GM21423 (cell line): Measurements from ENCODE around the gene CCDC74B.
"Not testable (repeated sequence)": the region's sequence is repeated elsewhere in the genome, so short reads cannot be mapped to it uniquely, and the experiment has no call there.

ENCODE experiments used
- ATAC-seq: cut with Tn5 transposase; IDR thresholded peaks from one replicate; pipeline ENCODE4 v1.9.1; 2021; ENCODE audit warnings: mild to moderate bottlenecking, moderate library complexity; ENCODE audit not compliant: unreplicated experiment

CCDC74B gene

DNA sequence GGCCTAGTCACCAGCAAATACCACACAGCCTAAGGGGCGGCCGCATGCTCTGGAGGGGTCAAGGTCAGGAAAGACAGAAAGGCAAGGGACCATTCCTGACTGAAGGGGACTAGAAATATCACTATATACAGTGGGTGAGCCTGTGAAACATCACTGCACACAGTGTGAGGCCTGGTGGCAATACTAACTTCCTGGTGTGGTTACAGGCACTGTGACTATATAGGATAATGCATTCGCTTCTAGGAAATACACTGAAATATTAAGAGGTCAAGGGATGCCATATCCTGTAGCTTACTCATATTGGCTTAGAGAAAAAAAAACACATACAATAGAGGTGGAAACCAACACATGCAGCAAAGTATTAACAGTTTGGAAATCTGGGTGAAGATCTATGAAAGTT lies 24.3 kb upstream of the CCDC74B start:
- not testable (repeated sequence) for ATAC-seq

DNA sequence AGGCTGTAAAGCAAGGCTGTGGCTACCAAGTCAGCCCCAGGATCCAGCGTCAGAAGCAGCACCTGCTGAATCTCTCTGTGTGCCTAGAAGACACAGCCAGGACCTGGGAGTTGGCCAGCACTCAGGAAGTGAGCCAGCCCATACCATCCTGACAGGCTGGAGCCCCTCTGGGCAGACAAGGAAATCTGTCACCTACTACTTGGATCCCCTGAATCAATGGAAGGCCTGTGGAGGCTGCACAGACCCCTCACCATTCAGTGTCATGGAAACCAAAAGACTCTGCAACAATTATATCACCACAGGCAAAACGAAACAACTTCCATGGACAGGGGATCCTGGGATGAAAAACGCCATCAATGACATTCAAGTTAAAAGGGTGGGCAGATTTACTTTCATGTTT lies 21.7 kb upstream of the CCDC74B start:
- not testable (repeated sequence) for ATAC-seq

DNA sequence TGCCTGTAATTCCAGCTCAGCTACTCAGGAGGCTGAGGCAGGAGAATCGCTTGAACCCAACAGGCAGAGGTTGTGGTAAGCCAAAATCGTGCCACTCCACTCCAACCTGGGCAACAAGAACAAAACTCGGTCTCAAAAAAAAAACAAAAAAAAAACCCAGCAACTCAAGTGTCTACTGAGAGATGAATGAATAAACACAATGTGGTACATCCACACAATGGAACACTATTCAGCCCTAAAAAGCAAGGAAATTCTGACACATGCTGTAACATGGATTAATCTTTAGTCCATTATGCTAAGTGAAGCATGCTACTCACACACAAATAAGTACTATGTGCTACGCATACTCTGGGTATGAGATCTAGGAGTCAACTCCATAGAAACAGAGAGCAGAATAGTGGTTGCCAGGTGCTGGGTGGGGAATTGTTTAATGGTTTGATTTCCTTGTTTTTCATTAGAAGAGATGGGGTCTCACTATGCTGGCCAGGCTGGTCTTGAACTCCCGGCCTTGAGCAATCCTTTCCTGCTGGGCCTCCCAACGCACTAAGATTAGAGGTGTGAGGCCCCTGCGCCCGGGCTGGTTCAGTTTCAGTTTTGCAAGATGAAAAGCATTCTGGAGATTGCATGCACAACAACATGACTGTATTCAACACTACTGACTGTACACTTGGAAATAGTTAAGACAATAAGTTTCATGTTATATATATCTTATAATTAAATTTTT lies 20.5 kb upstream of the CCDC74B start:
- no peak for ATAC-seq

DNA sequence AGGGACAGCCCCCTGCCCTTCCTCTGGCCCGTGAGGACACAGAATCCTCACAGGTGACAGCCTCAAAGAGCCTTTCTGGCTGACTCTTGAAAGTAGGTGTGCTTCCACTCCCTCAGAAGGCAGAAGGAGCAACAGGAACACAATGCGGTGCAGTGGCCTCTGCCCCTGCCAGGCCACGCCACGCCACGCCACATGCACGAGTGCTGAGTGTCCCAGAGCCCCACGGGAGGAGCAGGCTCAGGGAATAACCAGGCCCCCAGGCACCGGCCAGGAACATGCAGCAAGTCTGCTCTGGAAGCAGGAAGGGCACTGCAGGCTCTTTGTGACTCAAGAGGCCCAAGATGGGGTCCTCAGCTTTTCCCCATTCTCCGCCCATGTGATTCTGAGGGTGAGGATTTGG lies 18.1 kb upstream of the CCDC74B start:
- ATAC-seq = no peak

DNA sequence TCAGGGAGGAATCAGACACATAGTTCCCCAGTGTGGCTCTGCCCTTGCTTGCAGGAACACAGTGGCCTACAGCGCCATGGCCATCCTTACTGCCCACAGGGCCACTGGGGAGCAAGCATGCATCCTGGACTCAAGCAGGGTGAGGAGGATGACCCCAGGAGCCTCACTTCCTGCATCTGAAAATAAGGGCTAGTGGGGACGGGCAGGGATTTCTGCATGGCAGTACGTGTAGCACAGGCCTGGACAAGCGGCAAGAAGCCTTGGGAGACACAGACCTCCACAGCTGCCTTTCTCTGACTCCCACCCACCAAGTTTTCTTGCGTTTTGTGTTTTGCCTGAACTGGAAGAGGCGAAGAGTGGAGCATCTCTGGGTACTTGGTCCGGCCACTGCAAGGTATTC lies 17.6 kb upstream of the CCDC74B start:
- not testable (repeated sequence) for ATAC-seq

DNA sequence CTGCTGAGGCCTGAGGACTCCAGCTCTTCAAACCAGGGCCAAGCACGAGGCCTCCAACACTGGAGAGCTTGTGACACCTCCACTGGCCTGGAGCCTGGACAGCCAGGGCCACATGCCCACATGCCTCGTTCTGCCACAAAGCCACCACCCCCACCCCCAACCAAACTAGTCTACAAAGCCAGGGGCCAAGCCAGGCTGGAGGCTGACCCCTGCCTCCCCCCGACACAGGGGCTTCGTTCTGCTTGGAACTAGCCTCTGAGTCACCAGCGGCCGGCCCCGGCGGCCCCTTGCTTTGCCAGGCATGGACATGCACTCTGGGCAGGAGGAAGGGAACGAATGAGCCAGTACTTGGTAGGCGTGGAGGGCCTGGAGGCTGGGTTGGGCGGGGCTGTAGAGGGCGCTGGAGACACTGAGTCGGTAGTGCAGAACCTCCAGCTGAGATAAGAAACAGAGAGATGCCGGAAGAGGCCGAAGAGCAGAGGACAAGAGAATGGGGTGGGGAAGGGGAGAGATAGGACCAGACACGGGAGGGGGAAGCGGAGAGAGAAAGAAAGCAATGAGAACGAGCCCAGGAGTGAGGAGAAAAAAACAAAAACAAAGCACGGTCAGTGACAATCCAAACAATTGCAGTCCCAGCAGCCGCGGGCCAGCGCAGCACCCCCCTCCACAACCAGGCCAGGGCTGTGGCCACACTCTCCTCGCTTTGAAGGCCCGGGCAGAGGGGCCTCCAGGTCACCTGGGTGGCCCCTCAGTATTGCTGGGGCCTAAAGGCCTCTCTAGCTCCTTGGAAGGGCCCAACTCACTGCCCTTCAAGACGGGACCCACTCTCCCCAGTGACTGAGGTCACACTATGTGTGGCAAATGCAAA lies 16.2 kb upstream of the CCDC74B start:
- not testable (repeated sequence) for ATAC-seq

DNA sequence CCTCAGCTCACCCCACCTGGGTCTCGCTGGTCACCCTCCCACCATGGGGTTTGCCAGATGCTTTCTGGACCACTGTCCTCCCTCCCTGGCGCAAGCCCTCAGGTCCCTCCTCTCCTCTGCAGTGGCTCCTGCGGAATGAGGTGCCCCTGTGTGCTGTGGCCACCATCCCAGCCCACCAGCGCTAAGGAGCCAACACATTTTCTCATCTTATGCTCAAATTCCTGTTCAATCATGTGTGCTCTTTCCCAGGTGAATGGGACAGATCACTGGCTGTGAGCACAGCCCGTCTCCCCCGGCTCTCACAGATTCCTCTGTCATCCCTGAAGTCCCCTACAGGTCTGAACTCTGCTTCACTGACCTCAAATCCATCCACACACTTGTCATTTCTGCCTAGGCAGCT lies 15.2 kb upstream of the CCDC74B start:
- no peak for ATAC-seq

DNA sequence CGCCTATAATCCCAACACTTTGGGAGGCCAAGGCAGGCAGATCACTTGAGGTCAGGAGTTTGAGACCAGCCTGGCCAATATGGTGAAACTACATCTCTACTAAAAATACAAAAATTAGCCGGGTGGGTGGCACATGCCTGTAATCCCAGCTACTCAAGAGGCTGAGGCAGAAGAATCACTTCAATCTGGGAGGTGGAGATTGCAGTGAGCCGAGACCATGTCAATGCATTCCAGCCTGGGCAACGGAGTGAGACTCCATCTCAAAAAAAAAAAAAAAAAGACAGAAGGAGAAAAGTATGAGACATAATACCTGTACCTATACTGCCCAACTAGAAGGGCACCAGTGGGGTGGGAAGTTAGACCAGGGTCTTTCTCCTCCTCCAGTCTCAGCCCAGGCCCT lies 14.5 kb upstream of the CCDC74B start:
- not testable (repeated sequence) for ATAC-seq

DNA sequence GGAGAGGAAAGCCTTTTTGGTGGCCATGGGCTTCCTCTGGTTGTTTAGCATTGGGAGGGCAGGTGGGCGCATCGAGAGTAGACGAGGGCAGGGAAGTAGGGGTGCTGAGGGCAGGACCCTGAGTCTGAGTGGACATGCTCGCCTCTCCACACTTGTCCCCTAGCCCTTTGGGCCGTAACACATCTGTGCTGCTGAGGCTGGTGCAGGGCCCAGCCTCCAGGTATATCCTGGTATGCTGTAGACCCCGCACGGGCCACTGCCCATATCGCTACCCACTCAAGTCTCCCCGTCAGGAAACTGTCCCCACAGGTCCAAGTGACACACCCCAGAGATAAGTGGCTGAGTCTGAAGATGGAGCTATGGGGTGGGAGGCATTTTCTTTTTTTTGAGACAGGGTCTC lies 13.7 kb upstream of the CCDC74B start:
- no peak for ATAC-seq

DNA sequence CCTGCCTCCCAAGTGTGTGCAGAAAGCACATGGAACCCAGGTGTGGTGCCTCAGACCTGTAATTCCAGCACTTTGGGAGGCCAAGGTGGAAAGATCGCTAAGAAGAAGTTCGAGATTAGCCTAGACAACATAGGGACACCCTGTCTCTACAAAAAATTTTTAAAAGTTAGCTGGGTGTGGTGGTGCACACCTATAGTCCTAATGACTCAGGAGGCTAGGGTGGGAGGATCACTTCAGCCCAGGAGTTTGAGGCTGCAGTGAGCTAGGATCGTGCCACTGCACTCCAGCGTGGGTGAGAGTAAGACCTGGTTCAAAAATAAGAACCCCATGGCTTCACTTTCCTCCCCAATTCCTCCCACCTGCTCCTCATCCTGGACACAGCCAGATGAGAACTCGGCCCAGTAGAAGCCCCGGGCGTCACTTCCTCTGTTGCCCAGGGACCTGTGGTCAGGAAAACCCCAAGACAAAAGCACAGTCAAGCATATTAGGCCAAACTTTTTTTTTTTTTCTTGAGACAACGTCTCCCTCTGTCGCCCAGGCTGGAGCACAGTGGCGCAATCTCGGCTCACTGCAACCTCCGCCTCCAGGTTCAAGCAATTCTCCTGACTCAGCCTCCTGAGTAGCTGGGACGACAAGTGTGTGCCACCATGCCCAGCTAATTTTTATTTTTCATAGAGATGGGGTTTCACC lies 13.1 kb upstream of the CCDC74B start:
- ATAC-seq = peak; percentile 88

DNA sequence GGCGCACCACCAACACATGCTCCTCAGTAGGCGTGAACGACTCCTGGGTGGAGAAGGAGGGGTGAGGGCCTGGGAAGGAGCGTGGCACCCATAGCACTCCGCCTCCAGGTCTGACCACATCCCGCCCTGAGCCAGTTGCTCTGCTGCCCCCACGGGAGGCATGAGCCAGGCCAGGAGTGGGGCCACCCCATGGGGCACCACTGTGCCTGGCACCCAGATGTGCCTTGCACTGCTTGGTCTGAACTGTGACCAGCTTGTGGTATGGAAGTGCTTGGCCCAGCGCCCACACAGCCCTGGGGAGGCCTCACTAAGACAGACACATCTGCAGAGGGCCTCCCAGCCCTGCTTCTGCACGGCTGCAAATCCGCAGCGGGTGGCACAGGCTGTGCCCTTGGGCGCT lies 12.4 kb upstream of the CCDC74B start:
- peak; percentile 31 for ATAC-seq

DNA sequence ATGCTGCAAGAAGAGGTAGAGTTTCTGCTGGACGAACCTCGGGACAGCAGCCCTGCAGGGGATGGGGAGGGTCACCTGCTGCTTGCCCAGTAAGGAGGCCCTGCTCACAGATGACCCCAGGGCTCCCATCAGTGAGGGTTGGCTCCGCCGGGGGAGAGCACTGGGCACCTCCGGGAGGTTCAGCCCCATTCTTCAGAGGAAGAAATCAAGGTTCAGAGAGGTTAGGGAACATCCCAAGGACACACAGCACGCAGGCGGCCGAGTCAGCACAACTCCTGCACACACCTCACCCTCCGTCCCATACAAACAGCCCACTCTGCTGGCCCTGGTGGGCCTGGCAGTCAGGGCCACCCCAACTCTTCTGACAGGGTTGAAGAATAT lies 11.7 kb upstream of the CCDC74B start:
- no peak for ATAC-seq

DNA sequence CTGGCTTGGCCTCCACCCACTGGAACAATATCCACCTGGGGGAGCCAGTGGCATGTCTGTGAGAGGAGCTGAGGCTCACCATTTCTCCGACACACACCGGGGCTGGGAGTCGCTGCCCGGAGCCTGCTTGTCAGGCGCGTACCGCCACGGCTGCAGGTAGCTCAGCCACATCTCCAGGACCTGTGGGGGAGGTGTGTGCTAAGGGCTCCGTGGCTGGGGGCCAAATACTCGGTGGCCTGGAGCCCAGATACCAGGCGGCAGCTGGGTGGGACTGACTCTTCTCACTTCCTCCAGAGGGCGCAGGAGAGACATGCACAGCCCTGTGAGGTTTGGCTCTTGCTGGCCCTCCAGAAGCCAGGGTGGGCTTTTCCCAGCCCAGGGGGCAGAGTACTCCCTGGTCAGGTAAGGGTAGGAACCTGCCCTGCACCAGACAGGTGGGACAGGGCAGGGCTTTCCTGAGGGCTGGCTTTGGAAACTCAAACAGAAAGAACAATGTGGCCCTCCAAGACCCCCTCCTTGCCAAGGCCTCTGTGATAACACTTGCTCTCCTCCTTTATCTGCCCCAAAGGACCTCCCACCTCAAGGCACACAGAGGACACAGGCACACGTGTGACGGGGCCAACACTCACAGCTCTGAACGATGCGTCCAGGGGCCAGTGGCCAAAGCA lies 11.2 kb upstream of the CCDC74B start:
- not testable (repeated sequence) for ATAC-seq

DNA sequence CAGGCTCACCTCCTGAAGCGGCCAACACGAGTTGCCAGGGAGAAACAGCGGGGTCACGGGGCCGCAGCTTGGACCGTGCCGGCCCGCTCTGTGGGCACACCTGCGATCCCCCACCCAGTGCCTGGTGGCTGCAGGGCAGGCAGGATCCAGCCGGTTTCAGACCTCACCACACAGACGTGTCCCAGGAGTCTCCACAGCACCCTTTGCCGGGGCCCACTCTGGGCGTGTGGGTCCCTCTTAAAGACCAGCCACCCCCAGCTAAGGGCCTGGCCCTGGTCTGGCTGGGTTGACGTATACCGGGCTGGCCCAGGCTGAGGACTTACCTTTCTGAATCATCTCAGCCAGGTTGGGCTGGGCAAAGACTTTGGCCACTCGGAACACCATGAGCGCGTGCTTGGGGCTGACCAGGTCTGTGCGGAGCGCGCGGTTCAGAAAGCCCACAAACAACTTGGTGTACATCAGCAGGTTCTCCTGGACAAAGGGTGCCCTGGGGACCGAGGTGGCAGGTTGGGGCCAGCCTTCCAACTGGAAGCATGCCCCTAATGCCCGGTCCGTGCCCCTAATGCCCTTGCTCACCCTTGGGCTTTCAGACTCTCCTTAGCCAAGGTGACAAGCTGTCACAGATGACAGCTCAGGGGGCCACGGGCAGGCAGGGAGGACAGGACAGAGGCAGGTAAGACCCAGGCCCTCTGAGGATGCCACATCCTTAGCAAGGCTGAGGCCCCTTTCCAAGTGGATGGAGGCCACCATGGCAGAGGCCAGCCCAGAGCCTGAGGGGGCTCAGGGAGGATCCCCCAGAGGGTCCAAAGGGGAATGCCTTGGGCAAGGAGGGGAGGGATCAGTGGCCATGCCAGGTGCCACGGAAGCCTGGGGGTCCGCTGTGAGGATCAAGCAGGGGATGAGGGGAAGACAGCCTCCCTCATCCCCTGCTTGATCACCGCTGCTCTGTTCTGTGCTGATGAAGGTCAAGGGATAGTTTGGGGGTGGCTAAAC lies 10.2 kb upstream of the CCDC74B start:
- no peak for ATAC-seq

DNA sequence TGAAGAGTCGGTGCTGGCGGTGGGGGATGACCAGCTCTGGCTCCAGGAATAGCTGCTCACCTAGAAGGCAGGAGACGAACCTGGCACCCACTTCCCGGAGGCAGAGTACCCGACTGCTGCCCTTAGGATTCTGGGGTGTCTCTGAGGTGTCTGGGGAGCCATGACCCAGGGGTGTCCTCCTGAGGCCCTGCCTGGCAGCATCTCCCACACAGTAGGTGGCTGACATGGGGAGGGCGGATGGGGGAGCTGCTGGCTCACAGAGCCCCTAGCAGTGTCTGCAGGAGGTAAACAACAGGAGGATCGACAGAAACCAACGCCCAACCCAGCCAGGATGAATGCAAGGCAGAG lies 9.5 kb upstream of the CCDC74B start:
- ATAC-seq = not testable (repeated sequence)

DNA sequence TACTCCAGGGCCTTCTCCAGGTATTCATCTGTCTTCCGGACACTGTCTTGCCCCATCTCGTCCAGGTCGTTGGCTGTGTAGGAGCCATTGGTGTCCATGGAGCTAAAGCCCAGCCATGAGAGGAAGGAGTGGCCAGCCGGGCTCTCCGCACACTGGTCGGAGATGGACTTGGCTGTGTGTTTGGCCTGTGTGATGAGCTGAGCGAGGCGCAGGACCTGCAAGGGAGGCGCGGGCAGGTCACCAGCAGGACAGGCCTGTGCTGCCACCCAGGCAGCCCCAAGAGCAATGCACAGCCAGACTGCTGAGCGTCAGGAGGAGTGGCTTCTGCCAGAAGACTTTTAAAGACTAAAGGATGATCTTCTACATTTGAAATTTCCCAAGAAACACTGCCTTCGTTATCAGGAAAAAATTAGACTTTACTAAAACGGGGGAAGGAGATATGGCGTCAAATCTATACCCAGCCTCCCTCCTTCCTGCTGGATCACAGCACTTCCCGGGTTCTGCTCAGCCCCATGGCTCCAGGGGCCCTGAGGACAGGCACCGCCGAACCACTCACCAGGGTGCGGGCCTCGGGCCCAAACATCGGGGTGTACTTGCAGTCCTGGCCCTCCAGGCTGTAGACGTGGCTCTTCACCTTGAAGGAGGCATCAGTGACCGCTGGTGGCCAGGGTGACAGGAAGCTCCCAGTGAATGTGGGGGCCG lies 9.0 kb upstream of the CCDC74B start:
- not testable (repeated sequence) for ATAC-seq

DNA sequence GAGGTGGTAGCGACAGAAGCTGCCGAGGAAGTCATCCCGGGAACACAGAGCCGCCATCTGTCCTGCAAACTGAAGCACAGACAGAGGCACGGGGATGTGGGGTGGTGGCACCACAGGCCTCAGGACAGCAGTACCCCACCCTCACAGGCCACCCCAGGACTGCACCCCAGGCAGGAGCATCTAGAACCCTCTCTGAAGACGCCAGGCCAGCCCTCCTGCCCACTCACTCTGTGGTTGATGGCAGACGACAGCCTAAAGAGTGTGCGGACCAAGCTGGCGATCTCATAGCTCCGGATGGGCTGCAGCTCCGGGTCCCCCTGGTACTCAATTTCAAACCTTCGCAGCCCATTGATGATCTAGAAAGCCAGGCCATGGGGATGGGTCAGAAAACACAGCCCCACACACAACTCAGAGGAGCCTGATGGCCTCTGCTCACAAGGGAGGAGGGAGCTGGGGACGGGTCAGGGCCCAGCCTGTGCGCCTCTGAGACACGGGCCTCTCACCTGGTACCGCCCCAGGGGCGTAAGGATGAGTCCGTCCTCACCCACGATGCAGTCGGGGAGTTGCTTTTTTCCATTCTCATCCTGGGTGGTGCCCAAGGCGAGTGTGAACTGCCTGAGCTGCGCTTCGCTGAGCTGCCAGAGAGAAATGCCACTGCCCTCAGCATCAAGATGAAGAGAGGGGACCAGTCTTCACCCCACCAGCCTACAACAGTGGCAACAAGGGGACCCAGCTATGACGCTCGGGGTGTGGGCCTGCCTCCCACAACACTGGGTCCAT lies 8.1 kb upstream of the CCDC74B start:
- no peak for ATAC-seq

DNA sequence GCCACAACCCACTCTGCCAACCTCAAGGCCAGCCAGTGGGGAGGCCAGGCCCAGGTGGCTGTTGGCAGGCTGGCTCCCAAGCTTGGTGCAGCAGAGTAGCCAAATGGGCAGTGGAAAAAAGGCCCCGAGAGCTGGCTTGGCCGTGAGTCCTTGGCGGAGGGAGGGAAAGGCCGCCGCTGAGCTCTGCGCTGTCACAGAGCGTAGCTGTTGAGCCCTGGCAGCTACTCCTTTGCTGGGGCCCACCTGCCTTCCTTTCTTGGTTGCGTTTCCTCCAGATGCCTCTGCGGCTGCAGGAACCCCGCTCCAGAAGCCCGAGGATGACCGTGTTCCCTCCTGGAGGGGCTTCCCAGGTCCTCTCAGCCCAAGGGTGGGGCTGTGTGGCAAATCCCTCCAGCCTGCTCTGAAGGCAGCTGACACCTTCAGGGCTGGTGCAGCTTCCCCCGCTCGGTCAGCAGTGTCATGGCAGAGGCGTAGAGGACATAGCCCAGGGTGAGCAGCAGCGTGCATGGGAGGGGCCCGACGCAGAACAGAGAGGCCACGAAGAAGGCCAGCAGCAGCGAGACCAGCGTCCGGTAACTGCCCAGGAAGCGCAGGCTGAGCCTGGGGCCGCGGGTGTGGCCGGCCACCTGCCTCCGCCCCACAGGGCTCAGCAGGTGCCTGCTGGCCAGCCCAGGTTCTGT lies 7.4 kb upstream of the CCDC74B start:
- not testable (repeated sequence) for ATAC-seq
